Activated CD4-positive, CD25-positive, alpha-beta regulatory T cell treated with anti-CD3 and anti-CD28 coated beads, Interleukin-2, amount 50 U/mL, for 24 hours (primary cell): ENCODE measurements around the gene EPHB1.

Source experiments
- ATAC-seq, 2 donors: fragments of 150-1000 bp; cut with Tn5 transposase; one replicate each; pipeline ENCODE4 v1.10.0; 2021; ENCODE audit warnings: mild to moderate bottlenecking in 1 of 2, moderate library complexity in 1 of 2

The EPHB1 gene

DNA sequence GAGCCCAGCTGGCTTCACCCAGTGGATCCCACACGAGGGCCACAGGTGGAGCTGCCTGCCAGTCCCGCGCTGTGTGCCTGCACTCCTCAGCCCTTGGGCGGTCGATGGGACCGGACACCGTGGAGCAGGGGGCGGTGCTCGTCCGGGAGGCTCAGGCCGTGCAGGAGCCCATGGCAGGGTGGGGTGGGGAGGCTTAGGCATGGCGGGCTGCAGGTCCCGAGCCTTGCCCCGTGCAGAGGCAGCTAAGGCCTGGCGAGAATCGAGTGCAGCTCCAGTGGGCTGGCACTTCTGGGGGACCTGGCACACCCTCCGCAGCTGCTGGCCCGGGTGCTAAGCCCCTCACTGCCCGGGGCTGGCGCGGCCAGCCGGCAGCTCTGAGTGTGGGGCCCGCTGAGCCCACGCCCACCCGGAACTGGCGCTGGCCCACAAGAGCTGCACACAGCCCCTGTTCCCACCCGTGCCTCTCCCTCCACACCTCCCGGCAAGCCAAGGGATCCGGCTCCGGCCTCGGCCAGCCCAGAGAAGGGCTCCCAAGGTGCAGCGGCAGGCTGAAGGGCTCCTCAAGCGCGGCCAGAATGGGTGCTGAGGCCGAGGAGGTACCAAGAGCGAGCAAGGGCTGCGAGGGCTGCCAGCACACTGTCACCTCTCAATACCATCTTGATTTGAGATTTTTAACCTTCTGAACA lies 121.4 kb downstream of the EPHB1 start:
- ATAC-seq = no peak

DNA sequence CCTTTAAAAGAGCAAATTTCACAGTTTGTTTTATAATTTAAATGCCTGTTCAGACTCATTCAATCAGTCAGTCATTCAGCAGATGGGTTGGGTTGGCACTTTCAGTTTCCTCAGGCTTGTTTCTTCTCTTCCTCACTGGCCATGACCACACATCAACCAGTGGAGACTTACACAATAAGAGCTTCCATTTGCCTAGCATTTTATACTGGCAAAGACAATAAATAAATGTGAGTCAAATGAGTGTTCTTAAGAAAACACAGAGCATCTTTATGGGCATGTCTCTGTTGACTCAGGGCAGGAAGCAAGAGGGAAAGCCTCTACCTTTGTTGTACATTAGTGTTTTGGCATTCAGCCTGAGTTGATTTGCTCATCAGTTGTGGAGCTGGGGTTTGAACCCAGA lies 122.6 kb downstream of the EPHB1 start:
- no peak for ATAC-seq

DNA sequence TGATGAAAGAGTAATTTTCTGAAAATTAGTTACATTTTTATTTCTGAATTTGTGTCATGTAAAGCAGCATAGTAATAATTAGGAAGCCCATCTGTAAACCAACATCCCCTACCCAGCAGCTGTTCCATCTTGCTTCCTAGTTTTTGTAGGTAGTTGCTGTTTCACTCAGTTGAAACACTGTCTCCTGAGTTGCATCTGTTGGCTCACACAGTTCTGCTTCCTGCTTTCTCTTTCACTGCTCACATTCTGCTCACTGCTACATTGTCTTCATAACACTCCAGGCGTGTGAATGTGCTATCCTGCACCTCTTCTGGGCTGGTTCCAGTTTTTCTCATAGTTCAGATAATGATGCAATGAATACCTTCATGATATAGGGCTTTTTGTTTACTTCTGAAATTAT lies 123.4 kb downstream of the EPHB1 start:
- ATAC-seq = no peak

DNA sequence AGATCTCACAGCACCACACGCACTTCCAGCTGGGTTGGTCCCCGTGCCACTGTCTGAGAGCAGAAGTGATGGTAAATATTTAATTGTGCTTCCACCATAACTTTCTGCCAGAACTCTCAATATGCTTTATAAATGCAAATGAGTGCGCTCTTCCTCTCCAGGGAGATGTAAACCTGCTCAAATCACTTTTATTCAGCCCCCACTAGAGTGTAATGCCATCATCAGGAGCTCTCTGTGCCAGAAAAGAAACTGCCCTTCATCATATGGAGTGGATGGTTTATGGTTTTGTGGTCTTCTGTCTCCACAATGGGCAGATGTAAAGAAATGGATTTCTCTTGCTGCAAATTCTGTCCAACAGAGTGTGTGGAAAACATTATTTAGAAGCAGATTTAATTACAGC lies 127.0 kb downstream of the EPHB1 start:
- no peak for ATAC-seq

DNA sequence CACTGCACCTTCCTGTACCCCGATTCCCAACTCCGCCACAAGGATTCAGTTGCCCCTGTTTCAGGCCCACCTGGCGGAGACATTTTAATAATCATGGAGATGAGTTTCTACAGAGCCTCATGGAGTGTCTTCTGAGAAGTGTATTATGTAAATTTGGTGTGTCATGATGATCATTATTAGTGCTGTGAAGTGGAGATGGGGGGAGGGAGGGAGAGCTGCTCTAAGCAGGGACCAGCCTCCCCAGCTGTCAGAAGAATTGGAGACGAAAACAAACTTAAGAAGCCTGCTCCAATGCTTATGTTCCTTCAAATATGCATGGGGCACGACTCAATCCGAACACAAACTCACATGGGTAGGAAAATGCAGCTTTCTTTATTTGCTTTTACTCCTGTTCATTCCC lies 127.8 kb downstream of the EPHB1 start:
- ATAC-seq = no peak

DNA sequence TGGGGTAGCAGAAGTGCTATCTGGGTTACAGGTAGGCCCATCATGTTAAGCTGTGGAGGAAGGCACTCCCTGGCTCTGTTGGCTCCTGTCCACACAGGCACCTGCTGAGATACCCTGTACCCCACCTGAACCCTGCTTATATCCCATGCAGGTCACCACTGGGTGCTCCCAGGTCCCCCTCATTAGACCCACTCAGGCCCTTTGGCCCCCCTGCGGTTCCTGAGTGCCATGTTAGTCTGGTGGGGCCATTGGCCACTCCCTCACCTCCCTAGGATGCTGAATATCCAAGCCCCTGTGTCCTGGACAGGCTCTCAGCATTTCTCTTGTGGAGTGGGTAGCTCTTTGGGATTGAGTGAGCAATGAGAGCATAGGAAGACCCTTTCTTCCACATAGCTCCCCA lies 128.2 kb downstream of the EPHB1 start:
- no peak for ATAC-seq

DNA sequence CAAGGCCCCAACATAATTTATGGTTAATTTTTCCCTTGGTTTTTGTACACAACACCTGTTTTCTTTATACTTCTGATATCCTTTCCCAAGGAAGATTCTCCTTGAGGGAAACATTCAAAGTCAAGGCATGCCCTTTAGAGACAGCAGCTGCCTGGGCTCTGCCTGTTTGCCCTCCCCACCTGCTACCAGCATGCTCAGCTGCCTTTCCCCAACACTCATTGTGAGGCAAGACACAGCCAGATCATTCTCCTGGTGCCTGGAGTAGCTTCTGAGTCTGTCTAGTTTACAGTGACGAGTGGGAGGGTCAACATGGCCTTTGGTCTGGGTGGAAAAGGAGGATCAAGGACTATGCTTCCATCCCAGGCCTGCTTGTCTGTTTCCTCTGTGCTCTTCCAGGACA lies 132.5 kb downstream of the EPHB1 start:
- ATAC-seq = no peak

DNA sequence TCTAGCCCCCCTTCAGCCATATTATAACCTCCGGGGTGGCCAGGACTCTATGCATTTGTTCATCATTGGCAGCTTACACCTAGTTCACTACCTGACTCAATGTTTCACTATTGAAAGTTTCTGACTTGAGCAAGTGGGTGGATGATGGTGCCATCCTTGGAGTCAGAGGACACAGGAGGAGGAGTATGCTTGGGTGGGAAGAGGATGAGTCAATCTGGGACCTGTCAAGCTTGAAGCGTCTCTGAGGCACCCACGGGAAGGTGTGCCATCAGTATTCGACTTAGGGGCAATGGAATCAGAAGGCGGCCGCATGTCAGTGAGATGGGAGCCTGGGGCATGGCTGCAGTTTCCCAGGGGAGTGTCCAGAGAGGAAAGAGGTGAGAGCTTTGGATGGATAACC lies 133.3 kb downstream of the EPHB1 start:
- no peak for ATAC-seq

DNA sequence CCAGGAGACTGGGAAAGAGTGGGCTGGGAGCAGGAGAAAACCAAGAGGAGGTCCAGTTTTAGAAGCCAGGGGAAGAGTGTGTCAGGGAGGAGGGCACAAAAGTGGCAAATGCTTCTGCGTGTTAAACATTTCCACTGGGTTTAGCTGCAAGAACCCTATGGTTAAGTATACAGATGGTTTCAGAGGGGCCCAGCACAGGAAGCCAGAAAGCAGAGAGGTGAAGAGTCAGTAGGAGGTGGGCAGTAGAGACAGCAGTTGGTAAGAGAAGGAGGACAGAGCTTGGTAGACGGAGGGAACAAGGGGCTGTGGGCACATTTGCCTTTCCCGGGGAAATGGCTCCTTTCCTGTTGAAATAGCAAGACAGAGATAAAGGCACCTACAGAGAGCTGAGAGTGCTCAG lies 133.8 kb downstream of the EPHB1 start:
- ATAC-seq = no peak

DNA sequence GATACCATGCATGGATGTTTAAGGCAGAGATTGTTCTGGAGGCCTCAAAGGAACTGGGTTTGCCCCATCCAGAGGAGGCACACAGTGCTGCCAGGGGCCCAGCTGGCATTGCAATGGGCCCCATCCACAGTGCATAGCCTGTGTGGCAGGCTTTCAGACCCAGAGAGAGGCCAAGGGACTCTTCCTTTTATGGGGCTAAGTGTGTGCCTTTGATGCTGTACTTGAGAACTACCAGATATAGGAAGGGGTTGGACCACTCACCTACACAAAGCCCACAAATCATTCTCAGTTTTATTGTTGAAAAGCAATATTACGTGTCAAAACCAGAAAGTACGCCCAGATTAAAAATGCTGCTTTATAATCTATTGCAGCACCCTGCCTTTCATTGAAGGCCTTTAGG lies 134.9 kb downstream of the EPHB1 start:
- peak; percentile 45 to 65 for ATAC-seq

DNA sequence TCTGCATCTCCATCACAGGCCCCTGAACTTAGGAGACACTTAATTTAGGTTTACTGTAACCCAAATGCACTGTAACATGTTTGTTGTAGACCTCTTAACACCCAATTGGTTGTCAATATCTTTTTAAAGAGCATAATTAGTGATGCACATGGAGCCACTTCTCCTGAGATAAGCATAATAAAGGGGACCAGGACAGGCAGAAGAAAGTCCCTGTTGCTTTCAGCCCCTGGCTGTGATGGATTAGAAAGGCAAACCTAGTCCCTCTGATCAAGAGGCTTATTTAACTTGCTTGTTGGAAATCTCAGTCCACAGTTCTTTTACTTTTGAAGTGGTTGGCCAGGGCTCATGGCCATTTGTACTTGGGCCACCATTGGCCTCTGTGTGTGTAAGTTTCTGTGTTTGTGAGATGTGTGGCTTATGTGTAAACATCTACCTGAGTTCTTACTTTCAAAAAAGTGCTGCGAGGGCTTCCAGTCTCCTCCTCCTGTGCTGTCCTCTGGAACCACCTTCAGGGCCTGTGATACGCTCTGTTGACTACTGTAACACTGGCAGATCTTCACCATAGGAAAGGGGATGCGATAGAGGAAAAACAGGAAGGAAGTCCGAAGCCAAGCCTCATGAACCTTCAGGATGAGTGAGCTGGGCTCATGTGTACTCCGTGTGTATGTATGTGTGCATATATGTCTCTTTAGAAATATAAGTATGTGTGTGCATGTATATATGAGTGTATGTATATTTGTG lies 136.2 kb downstream of the EPHB1 start:
- no peak for ATAC-seq

DNA sequence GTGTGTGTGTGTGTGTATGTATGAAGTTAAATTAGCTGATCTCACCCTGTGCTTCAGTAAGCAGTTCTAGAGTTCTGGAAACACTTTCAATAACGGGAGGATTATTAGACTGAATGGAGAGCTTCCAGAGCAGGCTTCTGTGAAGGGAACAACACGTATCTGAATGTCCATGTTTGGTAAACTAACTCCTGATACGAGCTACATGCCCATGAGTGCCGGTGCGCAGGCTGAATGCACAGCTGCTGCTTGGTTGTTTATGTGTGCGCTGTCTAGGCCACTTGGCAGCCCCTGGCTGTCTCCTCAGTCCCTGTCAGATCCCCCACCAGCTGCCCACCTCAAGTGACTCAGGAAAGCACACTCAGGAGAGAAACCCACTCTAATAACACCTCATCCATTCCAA lies 137.0 kb downstream of the EPHB1 start:
- no peak for ATAC-seq

DNA sequence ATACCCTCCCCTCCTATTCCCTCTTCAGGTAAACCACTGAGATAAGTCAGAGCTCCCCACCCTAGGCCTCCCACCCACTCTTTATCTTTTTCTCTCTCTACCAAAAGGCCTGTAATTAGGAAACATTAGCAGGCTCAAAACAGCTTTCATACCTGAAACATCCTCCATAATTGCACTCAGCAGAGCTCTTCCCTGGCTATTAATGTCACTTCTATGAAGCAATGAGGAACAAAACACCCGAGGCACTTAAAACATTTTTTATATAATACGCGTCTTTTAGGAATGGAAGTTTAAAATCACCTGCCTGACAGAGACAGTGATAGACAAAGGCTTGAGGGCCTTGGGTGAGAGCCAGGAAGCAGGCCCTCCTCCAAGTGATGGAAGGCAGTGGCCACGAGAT lies 138.9 kb downstream of the EPHB1 start:
- ATAC-seq = no peak

DNA sequence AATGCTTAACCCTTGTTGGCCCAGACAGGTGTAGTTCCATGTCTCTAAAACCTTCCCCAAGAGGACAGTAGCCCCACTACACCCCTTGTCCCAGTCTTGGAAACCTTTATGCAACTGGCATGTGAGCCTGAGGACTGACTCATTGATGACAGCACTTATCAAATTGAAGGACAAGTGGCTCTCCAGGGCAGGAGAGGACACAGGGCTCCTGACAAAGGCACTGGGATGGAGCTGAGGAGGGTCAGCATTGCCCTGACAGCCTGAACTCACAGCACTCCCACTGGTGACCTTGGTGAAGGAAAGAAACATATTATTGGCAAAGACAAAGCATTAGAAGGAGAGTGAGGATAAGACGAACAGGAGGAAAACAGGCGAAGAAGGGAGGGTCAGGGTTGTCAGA lies 139.9 kb downstream of the EPHB1 start:
- ATAC-seq = no peak

DNA sequence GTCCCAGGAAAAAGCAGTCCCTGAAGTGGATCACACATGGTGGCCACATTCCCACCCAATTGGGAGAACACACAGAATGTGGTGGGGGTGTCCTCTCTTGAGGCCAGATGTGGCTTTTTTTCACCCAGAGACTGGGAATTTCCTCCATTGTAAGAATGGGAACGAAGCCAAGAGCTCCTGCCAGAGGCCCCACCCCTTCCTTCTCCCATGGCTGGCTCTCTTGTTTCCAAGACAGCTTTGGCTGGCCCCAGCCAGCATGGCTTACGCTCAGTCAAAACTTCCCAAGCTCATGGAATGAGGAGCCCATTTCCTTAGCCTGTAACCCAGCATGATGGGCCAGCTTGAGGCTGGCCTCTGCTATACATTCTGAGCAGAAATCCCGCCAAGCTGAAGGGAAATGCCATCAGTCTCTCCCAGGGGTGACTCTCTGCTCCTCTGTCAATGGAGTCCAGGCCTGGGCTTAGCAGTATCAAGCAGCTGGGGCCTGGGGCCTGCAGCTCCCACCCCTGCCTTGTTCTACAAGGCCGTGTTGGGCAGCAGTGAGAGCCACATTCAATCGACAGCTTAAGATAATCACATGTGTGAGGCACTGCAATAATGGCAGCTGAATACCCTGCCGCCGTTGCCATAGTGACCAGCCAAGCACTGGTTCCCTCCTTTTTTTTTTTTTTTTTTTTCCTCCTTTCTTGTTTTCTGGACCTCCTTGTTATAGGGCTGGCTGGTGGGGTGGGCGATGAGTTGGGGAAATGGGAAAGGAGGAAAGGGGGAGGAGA lies 142.4 kb downstream of the EPHB1 start:
- no peak for ATAC-seq

DNA sequence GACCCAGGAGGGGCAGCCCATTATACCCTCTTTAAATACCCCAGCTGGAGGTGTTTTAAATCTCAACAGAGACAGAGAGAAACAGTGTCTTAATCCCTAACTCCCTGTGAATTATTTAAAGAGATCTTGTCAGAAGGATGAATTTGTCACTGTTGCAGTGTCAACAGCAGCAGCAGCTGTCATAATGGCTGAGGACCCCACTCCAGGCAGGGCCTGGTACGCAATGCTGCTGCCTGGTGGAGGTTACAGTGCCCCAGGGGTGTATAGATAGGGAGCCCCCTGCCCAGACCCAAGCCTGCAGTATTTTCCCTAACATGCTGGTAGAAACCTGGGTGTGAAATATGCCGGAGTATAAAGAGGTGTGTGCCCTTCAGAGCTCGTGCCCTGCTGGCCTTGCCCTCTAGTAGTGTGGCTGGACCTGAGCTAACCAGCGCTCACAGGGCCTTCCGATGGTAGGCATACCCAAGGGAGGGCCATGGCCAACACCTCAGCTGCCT lies 143.0 kb downstream of the EPHB1 start:
- ATAC-seq = no peak

DNA sequence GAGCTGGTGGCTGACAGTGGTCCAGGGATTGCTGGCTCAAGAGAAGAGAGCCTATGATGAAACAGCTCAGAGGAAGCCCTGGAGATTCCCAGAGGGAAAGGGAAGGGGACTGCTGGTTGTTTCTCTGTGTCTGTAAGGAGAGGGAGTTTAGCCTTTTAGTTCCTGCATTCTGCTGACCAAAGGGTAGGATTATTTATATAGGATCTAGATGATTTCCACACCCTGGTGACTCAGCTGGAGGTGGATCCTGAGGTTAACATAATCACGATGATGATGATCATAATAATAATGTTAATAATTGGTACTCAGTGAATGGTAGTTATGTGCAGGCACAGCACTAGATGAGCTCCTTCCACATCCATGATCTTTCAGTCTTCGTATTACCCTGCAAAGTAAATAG lies 144.9 kb downstream of the EPHB1 start:
- no peak for ATAC-seq

DNA sequence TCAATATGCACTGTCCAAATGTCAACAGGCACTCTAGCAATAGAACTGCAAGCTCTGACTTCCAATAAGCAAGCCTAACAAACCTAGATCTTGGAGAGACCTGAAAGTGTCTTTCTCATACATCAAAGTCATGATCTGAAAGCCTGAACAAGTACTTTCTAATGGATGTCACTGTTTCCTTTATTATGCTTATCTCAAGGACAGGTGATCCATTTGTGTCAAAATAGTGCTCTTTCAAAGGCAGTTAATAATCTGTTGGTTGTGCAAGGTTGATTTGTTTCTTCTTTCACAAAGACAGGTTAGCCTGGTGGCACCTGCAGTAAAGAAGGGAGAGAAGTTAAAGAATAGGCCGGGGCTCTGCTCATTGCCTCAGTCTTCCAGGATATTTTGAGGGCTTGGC lies 146.8 kb downstream of the EPHB1 start:
- ATAC-seq = no peak

DNA sequence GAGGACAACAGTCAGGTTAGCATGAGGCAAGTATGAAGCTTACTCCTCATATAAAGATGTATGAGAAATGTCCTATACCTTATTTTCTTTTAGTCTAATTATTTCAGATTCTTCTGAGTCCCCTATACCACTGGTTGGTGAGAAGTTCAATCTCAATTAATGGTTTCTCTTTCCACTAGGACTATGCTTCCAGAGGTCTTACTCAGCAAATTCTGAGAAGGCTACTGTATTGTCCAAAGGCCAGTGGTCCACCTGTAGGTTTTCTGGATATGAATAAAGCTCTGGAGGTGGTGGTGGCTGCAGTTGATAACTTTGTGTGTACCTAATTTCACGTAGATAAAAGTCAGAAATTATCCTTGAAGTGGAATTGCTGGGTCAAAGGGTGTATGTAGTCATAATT lies 149.4 kb downstream of the EPHB1 start:
- no peak for ATAC-seq

DNA sequence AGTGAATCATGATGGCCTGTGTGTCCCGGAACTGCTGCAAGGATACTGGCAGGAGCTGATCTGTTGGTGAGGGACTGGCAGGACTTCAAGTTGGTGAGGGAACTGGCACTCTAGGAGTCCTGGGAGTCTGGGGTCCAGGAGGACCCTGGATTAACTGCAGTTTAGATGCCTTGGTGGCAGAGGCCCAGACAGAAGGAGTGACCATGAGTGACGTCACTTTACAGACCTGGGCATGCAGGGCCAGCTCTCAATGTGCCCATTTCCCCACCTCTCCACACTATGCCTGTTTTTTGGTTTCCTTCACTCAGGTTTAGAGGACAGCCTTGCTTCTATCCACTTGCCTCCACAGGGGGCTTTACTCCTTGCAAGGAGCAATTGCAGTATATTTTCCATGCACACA lies 154.1 kb downstream of the EPHB1 start:
- ATAC-seq = no peak

DNA sequence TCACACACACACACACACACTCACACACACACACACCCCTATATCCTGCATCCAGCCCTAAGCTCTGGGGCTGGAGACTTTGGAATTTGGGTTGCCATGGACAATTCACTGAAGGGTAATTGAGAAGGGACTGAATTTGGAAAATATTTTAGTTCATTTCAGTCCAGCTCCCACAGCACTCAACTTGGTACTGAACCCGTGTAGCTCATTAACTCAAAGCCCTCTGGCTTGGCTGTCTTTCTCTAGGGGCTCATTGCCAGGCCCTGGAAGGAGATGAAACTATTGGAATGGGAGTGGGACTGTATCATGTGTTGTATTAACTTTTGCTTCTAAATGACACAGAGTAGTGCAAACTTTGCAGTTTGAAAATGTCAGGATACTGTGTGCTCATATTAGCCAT lies 157.3 kb downstream of the EPHB1 start:
- no peak for ATAC-seq

DNA sequence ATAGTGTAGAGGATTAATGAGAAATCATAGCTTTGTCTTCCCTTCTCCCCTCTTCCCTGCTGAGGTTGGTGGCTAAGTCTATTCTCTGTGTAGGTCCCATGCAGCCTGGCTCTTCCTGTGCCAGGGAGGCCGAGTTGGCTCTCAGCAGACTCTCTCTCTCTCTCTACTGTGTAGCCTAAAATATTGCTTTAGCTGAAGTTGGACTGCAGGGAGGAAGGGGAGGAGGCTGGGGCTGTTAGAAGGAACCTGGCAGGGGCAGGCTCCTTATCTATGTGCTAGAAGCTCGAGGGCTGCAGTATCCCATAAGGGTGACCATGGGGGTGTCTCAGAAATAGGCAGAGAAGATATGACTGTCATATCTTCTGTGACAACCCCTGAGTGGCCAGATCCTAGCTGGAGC lies 160.8 kb downstream of the EPHB1 start:
- no peak for ATAC-seq

DNA sequence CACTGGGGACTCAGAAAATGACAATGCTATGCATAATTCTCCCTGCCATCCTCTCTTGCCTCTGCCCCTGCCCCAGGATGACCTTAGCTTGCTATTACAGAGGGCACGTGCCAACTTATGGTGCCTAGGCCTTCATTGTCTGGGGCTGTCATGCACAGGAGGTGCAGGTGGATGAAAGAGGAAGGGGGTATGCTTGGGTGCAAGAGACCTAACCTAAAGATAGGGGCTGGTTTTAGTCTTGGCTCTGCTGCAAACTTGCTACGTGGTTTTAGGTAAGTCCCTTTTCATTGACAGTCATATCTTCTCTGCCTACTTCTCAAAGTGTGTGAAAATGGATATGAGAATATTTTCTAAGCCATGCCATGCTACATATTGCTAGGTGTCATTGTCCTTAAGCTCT lies 161.3 kb downstream of the EPHB1 start:
- no peak for ATAC-seq

DNA sequence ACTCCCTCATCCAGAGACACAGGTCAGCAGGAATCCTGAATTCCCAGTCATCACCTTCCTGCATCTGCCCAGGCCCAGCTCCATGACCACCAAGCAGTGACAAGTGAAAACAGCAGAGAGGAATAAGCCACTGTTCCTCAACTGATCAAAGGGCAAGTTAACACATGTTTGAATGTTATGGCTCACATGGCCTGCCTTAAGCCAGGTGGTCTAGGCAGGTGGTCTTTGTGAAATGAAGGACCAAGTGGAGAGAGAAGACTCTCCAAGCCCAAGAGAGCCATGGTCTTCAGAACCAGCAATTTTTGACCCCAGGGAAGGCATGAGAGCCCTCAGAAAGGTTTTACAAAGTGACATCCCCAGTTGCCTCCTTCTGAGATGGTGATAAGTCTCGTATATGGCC lies 161.8 kb downstream of the EPHB1 start:
- ATAC-seq = no peak
